ENCODE data around the gene QKI.
"Not testable (repeated sequence)": the region's sequence is repeated elsewhere in the genome, so short reads cannot be mapped to it uniquely, and the experiment has no call there.

The QKI gene

DNA sequence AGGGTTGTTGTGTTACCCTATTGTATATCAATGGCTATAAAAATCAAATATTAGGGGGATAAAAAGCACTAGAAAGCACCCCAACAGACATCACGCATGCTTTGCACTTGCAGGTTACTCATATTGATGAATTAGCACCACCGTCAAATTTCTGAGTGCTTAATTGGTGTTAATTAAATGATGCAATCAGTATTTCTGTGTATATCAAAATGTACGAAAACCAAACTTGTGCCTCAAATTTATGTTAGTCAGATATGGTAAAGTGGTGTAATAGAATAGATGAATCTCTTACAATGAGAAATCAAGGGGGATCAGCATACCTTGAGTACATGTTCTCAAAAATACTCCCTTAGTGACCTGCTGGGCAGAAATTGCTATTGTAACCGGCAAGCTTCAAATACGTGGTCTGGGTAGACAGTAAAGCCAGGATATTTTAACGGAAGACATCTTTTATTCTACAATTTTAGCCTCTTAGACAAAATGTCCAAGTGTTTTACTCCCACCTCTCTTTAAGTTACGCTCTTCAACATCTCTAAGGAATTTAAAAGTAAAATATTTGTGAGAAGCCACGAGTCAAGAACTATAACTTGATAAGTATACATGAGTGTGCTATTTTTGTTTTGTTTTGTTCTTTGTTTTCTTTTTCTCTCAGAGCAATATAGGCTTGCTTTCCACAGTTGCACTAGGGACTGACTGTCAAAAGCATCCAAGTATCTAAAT, 166.0 kb downstream of the QKI start:
- no peak for DNase-seq (ENCODE audit: low read depth)

DNA sequence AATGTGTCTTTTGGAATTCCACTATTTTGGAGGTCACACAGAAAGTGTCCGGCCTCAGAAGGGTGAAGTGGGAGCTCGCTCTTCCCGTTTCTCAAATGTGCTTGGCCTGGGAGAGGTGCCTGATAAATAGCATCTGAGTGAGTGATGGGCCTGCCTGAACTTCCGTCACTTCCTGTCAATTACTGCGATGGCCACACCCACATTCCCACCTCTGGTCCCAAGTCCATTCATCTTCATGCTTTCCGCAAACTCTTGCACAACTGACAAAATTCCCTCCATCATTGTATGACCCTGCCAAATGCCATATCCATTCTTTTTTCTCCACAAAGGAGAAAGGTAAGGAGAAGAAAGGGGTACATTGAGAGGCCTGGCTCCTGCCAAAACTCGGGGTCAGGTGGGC, 169.0 kb downstream of the QKI start:
- DNase-seq (ENCODE audit: low read depth), result no peak

DNA sequence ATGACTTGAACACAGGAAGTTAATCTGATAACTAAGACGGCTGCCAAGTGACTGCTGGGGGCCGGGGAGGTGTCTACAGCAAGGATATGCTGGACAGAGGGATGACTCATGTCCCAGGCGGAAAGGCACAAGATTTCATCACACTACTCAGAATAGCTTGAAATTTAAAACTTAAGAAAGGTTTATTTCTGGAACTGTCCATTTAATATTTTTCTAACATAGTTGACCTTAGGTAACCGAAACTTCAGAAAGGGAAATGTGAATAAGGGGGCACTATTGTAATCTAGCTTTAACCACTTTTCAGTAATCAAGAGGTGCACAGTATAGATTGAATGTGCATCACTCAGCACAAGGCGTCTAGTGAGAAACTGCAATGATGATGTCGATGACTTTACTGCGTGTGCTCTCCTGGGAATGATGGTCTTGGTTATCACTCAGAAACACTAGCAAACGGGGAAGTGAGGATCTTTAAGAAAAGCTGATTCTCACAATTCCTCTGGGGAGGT, 171.5 kb downstream of the QKI start:
- peak; percentile 62 for DNase-seq (ENCODE audit: low read depth)

DNA sequence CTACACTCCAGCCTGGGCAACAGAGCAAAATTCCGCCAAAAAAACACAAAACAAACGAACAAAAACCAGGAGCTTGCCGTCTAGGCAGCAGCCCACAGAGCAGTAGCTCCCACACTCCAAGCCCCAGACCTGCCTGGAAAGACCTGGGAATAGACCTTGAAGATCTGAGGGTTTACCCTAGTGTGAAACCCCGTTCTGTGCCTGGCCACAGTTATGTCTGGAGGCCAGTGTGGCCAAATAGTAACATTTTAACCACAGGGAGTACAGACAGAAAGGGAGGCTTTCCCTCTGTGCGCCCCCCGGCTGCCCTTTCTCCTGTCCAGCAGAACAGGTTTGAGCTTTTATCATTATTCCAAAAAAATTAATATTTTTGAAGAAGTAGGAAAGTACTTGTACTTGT, 172.4 kb downstream of the QKI start:
- DNase-seq (ENCODE audit: low read depth), result no peak

DNA sequence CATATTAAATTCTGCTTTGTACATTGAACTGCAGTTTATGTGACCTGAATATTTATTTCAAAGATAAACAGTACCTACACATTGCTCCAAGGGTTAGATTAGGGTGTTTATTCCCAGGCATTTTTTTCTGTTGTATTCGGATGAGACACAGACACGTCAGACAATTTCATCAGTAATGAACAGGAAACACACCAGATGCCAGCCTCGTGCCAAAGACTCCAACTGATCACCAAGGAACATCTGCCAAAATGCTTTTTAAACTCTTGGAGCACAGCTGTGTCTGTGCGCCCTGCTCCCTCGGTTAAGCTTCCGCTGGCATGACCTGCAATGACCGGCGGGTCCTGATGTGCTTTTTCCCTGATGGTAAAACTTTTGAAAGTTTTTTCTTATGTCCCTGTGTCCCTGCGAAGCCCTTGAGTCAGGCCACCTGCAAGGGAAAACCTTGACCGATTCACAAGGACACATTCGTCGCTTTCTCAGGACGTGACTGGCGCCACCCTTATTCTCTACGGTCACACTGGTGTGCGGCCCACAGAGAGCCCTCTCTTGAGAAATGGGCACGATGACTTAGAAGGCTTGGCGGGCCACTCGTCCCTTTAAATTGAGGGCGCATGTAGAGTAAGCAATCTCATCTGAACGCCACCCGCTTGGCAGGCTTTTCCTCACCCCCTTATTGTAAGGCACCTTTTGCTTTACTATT, 173.9 kb downstream of the QKI start:
- DNase-seq (ENCODE audit: low read depth), result peak; percentile 17

DNA sequence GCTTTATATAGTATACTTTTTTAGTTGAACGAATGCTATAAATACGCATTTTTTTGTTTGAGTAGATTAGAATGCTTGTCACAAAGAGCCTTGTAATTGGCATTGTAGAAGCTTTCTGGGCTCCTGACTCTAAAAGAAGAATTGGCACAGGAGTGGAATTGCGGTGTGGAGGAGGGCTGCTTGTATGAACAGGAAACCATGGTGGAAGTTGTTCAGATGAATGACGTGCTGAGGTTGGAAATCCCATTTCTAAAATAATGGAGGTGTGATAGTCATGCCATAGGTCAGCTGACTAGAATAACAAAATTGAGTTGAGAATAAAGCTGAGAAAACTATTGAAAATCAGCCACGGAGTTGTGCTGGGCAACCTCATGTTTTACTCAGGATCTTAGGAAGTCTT, 174.9 kb downstream of the QKI start:
- no peak for DNase-seq (ENCODE audit: low read depth)

DNA sequence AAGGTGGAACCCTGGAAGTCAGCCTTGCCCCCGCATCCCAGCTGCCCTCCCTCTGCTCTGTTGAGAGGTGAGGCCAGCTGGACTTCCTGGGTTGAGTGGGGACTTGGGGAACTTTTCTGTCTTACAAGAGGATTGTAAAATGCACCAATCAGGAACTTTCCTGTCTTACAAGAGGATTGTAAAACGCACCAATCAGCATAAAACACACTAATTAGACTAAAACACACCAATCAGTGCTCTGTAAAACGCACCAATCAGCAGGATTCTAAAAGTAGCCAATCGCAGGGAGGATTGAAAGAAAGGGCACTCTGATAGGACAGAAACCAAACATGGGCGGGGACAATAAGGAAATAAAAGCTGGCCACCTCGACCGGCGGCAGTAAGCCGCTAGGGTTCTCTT, 175.6 kb downstream of the QKI start:
- not testable (repeated sequence) for DNase-seq (ENCODE audit: low read depth)

DNA sequence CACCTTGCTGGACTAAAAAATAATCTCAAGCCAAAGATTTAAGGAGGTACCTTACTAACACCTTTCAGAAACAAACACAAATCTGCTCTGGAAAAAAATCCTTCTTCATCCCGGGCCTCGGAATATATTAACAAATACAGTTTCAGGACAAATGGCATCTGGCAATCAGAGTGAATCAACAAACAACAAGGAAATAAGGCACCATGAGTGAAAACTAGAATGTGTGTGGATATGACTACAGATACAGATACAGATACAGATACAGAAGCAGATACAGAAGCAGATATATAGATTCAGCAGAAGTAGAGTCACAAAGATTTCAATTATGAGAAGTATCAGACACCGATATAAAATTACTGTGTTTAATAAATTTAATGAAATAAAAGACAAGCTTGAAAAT, 178.4 kb downstream of the QKI start:
- no peak for DNase-seq (ENCODE audit: low read depth)

DNA sequence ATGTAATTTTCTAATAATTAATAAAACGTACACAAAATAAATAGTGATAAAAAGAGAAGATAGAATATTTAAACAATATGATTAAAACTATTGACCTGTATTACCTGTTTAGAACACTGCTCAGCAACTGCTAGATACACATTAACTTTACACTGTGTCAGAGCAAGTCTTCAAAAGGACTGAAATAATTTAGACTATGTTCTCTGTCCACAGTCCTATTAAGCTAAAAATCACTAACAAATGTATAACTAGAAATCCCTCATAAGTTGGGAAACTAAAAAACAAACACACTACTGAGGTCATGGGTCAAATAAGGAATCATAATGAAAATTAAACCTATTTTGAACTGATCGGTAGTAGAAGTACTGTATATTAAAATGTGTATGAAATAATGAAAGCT, 181.7 kb downstream of the QKI start:
- DNase-seq (ENCODE audit: low read depth), result no peak

DNA sequence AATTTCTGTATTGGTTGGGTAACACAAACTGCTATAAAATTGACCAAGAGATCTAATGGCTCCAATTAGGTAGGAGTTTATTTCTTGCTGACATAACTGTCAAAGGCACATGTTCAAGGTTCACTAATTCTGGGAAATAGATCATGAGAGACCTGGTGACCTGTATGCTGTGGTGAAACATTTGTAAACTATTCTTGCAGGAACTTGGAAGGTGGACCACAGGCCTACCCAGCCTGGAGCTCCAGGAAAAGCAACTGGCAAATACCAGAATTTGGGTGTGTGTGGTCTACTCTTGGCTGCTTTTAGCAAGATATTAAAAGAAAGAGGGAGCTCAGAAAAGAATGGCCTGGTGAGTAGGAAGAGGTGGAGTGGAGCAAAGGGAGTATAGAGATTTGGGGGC, 184.6 kb downstream of the QKI start:
- DNase-seq (ENCODE audit: low read depth), result no peak

DNA sequence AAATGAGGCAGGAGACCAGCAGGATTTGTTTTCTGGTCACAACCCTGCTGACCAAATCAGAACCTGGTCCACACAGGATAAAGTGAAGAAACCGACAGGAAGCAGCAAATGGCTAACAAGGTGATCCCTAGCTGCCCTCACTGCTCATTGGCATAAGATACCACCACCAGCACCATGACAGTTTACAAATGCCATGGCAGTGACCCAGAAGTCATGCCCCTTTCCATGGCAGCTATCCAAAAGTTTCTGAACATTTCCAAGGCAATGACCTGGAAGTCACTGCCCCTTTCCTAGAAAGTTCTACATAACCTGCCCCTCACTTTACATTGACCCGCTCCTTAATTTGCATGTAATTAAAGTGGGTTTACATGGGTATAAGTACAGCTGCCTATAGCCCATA, 185.2 kb downstream of the QKI start:
- no peak for DNase-seq (ENCODE audit: low read depth)

DNA sequence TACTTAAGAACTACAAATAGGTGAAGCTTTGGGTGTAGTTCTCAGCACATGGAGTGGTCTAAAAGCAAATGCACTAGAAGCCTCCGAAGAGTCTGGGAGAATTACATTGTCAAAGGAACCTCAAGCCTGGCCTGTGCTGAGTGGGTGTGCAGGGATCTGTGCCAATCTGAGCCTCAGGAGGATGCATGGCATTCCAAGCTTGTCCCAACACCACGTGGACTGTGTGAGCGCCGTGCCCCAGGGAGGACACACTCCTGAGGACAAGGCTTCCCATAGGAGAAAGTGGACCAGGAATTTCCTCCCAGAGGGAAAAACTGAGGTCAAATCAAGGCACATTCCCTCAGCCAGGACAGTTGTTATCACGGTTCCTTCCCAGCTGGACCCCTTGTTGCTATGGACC, 185.8 kb downstream of the QKI start:
- DNase-seq (ENCODE audit: low read depth), result no peak

DNA sequence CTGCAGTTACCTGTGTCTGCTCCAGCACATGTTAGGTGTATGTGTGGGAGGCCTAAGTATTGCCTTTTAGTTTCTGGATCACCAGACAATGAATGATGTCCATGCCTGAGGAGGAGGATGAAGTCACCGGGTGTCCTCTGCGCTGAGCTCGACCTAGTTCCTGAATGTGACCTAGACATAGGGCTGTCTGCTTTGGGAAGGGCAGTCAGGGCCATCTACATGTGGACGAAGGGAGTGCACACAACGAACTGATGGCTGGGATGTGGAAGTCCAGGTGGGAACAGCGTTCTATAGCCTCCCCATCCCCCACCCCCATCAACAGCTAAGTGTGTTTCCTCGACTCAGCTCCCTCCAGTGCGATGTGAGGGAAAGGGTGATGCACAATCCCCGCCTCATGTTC, 186.3 kb downstream of the QKI start:
- no peak for DNase-seq (ENCODE audit: low read depth)

DNA sequence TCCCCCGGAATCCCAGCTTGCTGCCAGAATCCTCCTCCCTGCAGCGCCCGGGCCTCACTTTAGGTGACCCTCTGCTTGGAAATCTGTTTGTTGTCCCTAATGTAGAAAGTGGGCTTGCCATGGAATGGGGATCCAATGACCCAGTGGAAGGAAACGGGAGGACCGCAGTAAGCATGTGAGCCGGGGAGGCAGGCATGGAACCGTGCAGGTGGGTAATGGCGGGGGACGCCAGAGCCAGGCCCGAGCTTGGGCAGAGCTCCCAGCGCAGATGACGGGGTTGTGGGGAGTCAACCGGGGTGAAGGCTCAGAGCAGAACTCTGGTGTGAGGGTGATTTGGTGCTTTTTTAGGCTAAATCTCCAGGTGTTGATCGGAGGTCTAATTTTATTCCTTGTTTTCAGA, 188.3 kb downstream of the QKI start:
- DNase-seq (ENCODE audit: low read depth), result no peak

DNA sequence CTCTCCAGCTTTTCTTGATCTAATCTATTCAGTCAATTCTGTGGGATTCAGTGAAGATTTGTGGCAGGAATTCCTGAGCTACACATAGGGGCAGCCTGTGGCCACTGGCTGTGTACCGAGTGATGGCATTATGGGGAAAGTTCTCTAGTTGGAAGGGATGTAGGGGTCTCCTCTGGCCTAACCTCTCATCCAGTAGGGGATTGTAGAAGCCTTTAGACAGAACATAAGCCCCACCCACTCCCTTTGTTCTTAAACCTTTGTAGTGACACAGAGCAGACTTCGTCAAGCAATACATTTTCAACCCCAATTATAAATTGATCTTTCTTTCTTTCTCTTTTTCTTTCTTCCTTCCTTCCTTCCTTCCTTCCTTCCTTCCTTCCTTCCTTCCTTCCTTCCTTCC, 188.9 kb downstream of the QKI start:
- no peak for DNase-seq (ENCODE audit: low read depth)

DNA sequence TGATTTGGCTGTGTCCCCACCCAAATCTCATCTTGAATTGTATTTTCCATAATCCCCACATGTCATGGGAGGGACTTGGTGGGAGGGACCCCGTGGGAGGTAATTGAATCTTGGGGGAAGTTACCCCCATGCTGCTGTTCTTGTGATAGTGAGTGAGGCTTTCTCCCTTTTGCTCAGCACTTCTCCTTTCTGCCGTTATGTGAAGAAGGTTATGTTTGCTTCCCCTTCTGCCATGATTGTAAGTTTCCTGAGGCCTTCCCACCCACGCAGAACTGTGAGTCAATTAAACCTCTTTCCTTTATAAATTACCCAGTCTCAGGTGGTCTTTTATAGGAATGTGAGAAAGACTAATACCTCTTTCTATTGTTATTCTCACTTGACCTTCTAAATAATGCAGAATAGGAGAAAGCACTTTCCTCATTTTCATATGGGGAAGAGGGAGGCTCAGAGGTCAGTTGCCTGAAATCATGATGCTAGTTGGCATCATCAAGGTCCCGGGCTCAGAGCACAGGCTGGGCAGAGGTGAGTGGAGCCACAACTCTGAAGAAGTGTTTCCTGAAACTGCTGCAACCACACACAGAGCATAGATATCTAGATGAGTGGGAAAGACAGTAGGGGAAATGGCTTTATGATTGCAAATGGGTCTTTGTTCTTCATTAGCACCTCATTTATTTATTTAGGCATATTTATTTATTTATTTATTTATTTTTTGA, 191.0 kb downstream of the QKI start:
- no peak for DNase-seq (ENCODE audit: low read depth)

DNA sequence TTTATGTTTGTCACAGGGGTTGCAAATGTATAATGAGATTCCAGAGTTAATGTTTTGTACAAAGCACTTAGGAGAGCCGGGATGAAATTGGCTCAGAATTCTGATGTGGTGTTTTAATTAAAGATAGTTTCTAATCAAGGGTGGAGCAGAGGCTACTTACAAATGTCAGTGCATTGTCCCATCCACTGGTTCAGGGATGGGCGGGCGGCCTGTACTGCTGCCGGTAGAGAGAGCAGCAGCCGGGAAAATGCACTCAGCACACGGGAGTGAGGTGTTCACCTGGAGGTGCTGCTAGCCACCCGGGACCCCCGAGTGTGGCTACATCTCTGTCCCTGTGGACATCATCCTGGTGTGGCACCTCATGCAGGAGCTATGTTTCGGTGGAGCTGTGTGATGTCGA, 193.3 kb downstream of the QKI start:
- DNase-seq (ENCODE audit: low read depth), result no peak

DNA sequence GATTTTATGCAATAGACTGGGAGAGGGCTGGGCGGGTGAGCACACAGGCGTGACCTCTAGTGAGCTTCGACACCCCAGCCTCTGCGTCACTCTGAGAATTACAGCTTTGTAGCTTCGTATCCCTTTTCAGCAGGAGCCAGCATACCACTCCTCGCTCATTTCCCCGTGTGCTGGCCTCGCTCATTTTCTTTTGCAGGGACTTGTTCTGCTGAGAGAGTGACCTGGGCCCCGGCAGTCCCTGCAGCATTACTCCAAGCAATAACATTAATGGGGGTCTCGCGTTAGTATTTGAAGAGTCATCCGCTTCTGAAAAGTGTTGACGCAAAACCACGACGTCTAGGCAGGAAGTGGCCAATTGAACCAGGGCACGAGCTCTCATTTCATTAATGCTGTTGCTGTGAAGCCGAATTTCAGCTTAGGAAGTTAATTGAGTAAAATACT, 193.7 kb downstream of the QKI start:
- no peak for DNase-seq (ENCODE audit: low read depth)

DNA sequence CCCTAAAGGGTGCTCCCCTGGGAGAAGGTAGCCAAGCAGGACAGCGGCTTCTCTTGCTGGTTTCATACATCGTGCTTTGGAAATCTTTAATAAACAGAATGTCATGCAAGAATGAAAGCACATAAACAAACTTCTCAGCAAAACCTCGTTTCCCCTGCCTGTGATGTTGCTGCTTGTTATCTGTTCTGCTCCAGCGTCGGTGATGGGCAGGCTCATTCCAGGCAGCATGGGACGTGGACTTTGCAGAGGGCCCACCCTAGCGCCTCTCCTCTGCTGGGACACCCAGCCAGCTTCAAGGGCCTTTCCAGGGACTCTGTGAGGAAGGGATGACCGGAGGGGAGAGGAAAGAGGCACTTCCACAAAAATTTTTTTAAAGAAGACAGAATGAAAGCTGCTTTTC, 197.7 kb downstream of the QKI start:
- DNase-seq (ENCODE audit: low read depth), result no peak

DNA sequence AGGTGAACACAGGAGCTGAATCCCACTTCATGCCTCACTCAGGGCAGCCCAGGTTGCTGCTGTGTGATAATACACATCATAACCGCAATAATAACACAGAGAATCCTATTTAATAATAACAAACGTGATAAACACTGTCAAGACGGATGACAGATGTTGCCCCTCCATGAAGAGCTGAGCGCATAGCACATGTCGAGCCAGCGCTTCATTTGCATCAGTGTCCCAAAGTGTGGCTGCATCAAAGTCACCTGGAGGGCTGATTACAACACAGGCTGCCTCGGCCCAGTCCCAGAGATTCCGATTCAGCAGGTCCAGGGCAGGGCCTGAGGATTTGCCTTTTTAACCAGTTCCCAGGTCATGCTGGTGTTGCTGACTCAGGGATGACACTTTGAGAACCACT, 198.5 kb downstream of the QKI start:
- no peak for DNase-seq (ENCODE audit: low read depth)

DNA sequence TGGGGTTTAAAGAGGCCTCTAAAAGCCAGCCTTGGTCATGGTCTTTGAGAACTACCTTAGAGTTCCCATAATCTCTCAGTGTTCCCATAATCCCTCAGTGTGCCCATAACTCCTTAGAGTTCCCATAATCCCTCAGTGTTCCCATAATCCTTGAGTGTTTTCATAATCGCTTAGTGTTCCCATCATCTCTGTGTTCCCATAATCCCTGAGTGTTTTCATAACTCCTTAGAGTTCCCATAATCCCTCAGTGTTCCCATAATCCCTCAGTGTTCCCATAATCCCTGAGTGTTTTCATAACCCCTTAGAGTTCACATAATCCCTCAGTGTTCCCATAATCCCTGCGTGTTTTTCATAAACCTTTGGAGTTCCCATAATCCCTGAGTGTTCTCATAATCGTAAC, 199.2 kb downstream of the QKI start:
- no peak for DNase-seq (ENCODE audit: low read depth)

DNA sequence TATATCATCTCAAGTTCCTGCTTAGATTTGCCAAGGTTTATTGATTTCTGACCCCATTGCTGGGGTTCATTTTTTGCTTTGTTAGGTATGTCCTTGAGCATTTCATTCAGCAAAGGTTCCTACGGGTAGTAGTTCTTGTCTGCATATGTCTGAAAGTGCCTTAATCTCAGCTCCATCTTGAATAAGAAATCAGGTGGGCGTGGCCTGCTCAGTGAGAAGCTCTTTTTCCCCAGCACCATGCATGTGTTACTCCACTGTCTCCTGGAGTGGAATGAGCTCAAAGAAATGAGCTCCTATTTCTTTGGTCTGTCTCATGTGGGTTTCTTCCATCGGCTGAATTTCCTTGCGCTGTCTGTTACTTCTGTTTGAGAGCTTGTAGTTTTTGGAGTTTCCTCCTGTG, 201.9 kb downstream of the QKI start:
- DNase-seq (ENCODE audit: low read depth), result no peak

DNA sequence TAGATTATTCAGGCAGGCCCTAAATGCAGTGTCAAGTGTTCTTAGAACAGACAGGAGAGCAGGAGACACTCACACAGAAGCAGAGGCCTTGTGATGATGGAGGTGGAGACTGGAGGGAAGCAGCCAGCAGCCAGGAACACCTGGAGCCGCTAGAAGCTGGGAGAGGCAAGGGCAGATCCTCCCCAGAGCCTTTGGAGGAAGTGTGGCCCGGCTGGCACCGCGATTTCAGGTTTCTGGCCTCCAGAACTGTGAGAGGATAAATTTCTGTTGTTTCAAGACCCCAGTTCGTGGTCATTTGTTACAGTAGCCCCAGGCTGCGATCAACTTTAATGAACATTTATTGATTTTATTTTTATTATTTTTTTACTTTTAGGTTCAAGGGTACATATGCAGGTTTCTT, 203.0 kb downstream of the QKI start:
- no peak for DNase-seq (ENCODE audit: low read depth)

Measured in GM04503 (cell line).